Naive thymus-derived CD8-positive, alpha-beta T cell (primary cell): ENCODE data around the gene RAD18. TPM values are rescaled to one million over a fixed set of nuclear protein-coding genes. Genes with fewer than 3 reads are reported as not detected.

Experiments used
- ATAC-seq, 2 donors: fragments of 150-1000 bp; cut with Tn5 transposase in 1 of 2; sonication (Bioruptor Pico), chemical (Tn5 transposase) in 1 of 2; 1 replicate in 1 of 2; 2 replicates in 1 of 2; pipeline ENCODE4 v1.10.0; 2021; ENCODE audit warnings: mild to moderate bottlenecking in 2 of 2, moderate library complexity in 2 of 2
- POLR2A ChIA-PET: fragments of 350-600 bp; sonication (Branson Sonifier 250); formaldehyde crosslinking; loops from one replicate; lab custom pipeline; 2021; ENCODE audit warnings: antibody characterized with exemption; lab: Charles Lee
- DNase-seq, 10 donors: peaks; one replicate each; pipeline versions ENCODE4 v3.0.0 to v3.0.0-alpha.2; 2020 to 2022
- H3K27ac Mint-ChIP-seq, 10 donors: one replicate each; pipeline ENCODE4 v1.8.0; 2020 to 2022; ENCODE audit warnings: mild to moderate bottlenecking in 10 of 10, mixed read lengths in 10 of 10, moderate library complexity in 4 of 10, inconsistent platforms in 1 of 10
- H3K27me3 Mint-ChIP-seq, 5 donors: one replicate each; pipeline ENCODE4 v1.8.0; 2021 to 2022; ENCODE audit warnings: mixed read lengths in 5 of 5
- H3K36me3 Mint-ChIP-seq, 3 donors: one replicate each; pipeline ENCODE4 v1.8.0; 2020 to 2022; ENCODE audit warnings: mixed read lengths in 3 of 3, mild to moderate bottlenecking in 2 of 3, inconsistent platforms in 1 of 3
- H3K4me1 Mint-ChIP-seq, 4 donors: one replicate each; pipeline ENCODE4 v1.8.0; 2021 to 2022; ENCODE audit warnings: mixed read lengths in 4 of 4
- H3K4me3 Mint-ChIP-seq, 10 donors: one replicate each; pipeline ENCODE4 v1.8.0; 2020 to 2022; ENCODE audit warnings: mild to moderate bottlenecking in 10 of 10, mixed read lengths in 10 of 10, moderate library complexity in 6 of 10, inconsistent platforms in 1 of 10
- H3K9me3 Mint-ChIP-seq, 9 donors: one replicate each; pipeline ENCODE4 v1.8.0; 2020 to 2022; ENCODE audit warnings: mixed read lengths in 9 of 9, mild to moderate bottlenecking in 3 of 9, inconsistent platforms in 1 of 9, moderate library complexity in 1 of 9
- polyA plus RNA-seq, 3 donors: library from polyadenylated mRNA; unstranded; fragments of 300-500 nt; fragmentation: Illumina TruSeq; gene quantifications; one replicate each; pipeline ENCODE4 v1.2.3, GENCODE V29; 2021
- total RNA-seq, 8 experiments: library from RNA in 2 of 8; stranded (reverse) in 2 of 8; gene quantifications; one replicate each; pipeline ENCODE4 v1.2.3 and lab custom pipeline; 2021 to 2026

The RAD18 gene
- total and polyA plus RNA-seq, 5 experiments from 2014 or later = 7.8 to 18.0 (median 14.6) TPM

- Mint-ChIP-seq H3K27me3 (no peaks in the 10 kb centered on the region), H3K4me1 (no peaks in the 10 kb centered on the region), H3K36me3 (no peaks in the 10 kb centered on the region), H3K27ac (no peak overlapping the region), H3K4me3 (no peak overlapping the region), H3K9me3 (peaks cover 0 to under 1% (median 0%) of the 10 kb centered on the region in 9 donors)
- no peak for ATAC-seq
- POLR2A ChIA-PET = no interaction called here
- no peak for DNase-seq
Measured at GRCh38 chr3:8864402-8865350, 98.6 kb downstream of the RAD18 start.

GRCh38 chr3:8863891-8864290, 99.4 kb downstream of the RAD18 start:
- no peak for ATAC-seq
- POLR2A ChIA-PET = no interaction called here
- no peak overlapping the region for H3K4me3 Mint-ChIP-seq
- H3K4me1 Mint-ChIP-seq = no peaks in the 10 kb centered on the region
- H3K27me3 Mint-ChIP-seq = no peaks in the 10 kb centered on the region
- no peak overlapping the region for H3K27ac Mint-ChIP-seq
- no peaks in the 10 kb centered on the region for H3K9me3 Mint-ChIP-seq
- no peaks in the 10 kb centered on the region for H3K36me3 Mint-ChIP-seq
- DNase-seq = no peak

- Mint-ChIP-seq H3K36me3 (no peaks in the 10 kb centered on the region), H3K9me3 (no peaks in the 10 kb centered on the region), H3K4me3 (no peak overlapping the region), H3K4me1 (no peaks in the 10 kb centered on the region), H3K27ac (no peak overlapping the region), H3K27me3 (no peaks in the 10 kb centered on the region)
- ATAC-seq (no peak), DNase-seq (no peak)
- POLR2A ChIA-PET = no interaction called here
Measured at GRCh38 chr3:8857720-8858367, 105.4 kb downstream of the RAD18 start.

- ATAC-seq (no peak), DNase-seq (no peak)
- H3K27me3 Mint-ChIP-seq = no peaks in the 10 kb centered on the region
- H3K36me3 Mint-ChIP-seq = no peaks in the 10 kb centered on the region
- no peak overlapping the region for H3K27ac Mint-ChIP-seq
- H3K9me3 Mint-ChIP-seq = no peaks in the 10 kb centered on the region
- no peaks in the 10 kb centered on the region for H3K4me1 Mint-ChIP-seq
- POLR2A ChIA-PET = no interaction called here
- no peak overlapping the region for H3K4me3 Mint-ChIP-seq
Measured at GRCh38 chr3:8856721-8857120, 106.6 kb downstream of the RAD18 start.

GRCh38 chr3:8856071-8856470, 107.2 kb downstream of the RAD18 start:
- H3K27me3 Mint-ChIP-seq = no peaks in the 10 kb centered on the region
- DNase-seq = no peak
- POLR2A ChIA-PET = no interaction called here
- no peak overlapping the region for H3K4me3 Mint-ChIP-seq
- H3K27ac Mint-ChIP-seq = no peak overlapping the region
- no peaks in the 10 kb centered on the region for H3K36me3 Mint-ChIP-seq
- H3K9me3 Mint-ChIP-seq = no peaks in the 10 kb centered on the region
- H3K4me1 Mint-ChIP-seq = no peaks in the 10 kb centered on the region
- no peak for ATAC-seq

GRCh38 chr3:8854656-8855055, 108.6 kb downstream of the RAD18 start:
- H3K4me3 Mint-ChIP-seq = no peak overlapping the region
- no peak for ATAC-seq
- no peaks in the 10 kb centered on the region for H3K9me3 Mint-ChIP-seq
- POLR2A ChIA-PET = no interaction called here
- no peak for DNase-seq
- H3K27me3 Mint-ChIP-seq = no peaks in the 10 kb centered on the region
- no peak overlapping the region for H3K27ac Mint-ChIP-seq
- no peaks in the 10 kb centered on the region for H3K4me1 Mint-ChIP-seq
- no peaks in the 10 kb centered on the region for H3K36me3 Mint-ChIP-seq

GRCh38 chr3:8853081-8853480, 110.2 kb downstream of the RAD18 start:
- DNase-seq = no peak
- Mint-ChIP-seq H3K27ac (no peak overlapping the region), H3K36me3 (no peaks in the 10 kb centered on the region)

GRCh38 chr3:8852511-8852910, 110.8 kb downstream of the RAD18 start:
- POLR2A ChIA-PET = no interaction called here
- Mint-ChIP-seq H3K27me3 (no peaks in the 10 kb centered on the region), H3K4me3 (no peak overlapping the region), H3K36me3 (no peaks in the 10 kb centered on the region), H3K4me1 (no peaks in the 10 kb centered on the region), H3K27ac (no peak overlapping the region), H3K9me3 (no peaks in the 10 kb centered on the region)
- ATAC-seq (no peak), DNase-seq (no peak)

More at GRCh38 chr3:8853081-8853480, 110.2 kb downstream of the RAD18 start:
- POLR2A ChIA-PET = no interaction called here
- Mint-ChIP-seq H3K4me1 (no peaks in the 10 kb centered on the region), H3K4me3 (no peak overlapping the region), H3K9me3 (no peaks in the 10 kb centered on the region), H3K27me3 (no peaks in the 10 kb centered on the region)
- ATAC-seq = no peak

- Mint-ChIP-seq H3K27ac (no peak overlapping the region), H3K4me1 (no peaks in the 10 kb centered on the region), H3K36me3 (no peaks in the 10 kb centered on the region), H3K4me3 (no peak overlapping the region), H3K9me3 (no peaks in the 10 kb centered on the region), H3K27me3 (no peaks in the 10 kb centered on the region)
- ATAC-seq = no peak
- POLR2A ChIA-PET = no interaction called here
- no peak for DNase-seq
Measured at GRCh38 chr3:8851703-8852102, 111.6 kb downstream of the RAD18 start.

GRCh38 chr3:8848696-8849131, 114.6 kb downstream of the RAD18 start:
- no peaks in the 10 kb centered on the region for H3K27me3 Mint-ChIP-seq
- no peak for ATAC-seq

GRCh38 chr3:8847317-8847716, 116.0 kb downstream of the RAD18 start:
- ATAC-seq (no peak), DNase-seq (no peak)
- Mint-ChIP-seq H3K27ac (no peak overlapping the region), H3K27me3 (no peaks in the 10 kb centered on the region), H3K4me1 (no peaks in the 10 kb centered on the region), H3K36me3 (no peaks in the 10 kb centered on the region), H3K9me3 (no peaks in the 10 kb centered on the region), H3K4me3 (no peak overlapping the region)
- POLR2A ChIA-PET = no interaction called here

More at GRCh38 chr3:8848696-8849131, 114.6 kb downstream of the RAD18 start:
- Mint-ChIP-seq H3K9me3 (no peaks in the 10 kb centered on the region), H3K4me1 (no peaks in the 10 kb centered on the region), H3K27ac (no peak overlapping the region), H3K36me3 (no peaks in the 10 kb centered on the region), H3K4me3 (no peak overlapping the region)
- DNase-seq = no peak
- POLR2A ChIA-PET = no interaction called here

- Mint-ChIP-seq H3K27ac (no peak overlapping the region), H3K9me3 (no peaks in the 10 kb centered on the region), H3K4me3 (no peak overlapping the region), H3K4me1 (no peaks in the 10 kb centered on the region), H3K36me3 (no peaks in the 10 kb centered on the region), H3K27me3 (no peaks in the 10 kb centered on the region)
- DNase-seq (no peak), ATAC-seq (no peak)
- POLR2A ChIA-PET = no interaction called here
Measured at GRCh38 chr3:8846176-8846575, 117.1 kb downstream of the RAD18 start.

- ATAC-seq (no peak), DNase-seq (no peak)
- Mint-ChIP-seq H3K4me1 (no peaks in the 10 kb centered on the region), H3K4me3 (no peak overlapping the region), H3K27ac (no peak overlapping the region), H3K9me3 (no peaks in the 10 kb centered on the region), H3K27me3 (no peaks in the 10 kb centered on the region), H3K36me3 (no peaks in the 10 kb centered on the region)
- POLR2A ChIA-PET = no interaction called here
Measured at GRCh38 chr3:8845641-8846040, 117.6 kb downstream of the RAD18 start.
